Kidney capillary endothelial cell (primary cell): ENCODE data around the gene SVIL.
A peak's percentile ranks its signal among the peaks of the same experiment; 100 is the strongest.

Source experiments
- DNase-seq: peaks from one replicate; pipeline ENCODE4 v3.0.0-alpha.2; 2018; ENCODE audit warnings: low spot score

The SVIL gene

GRCh38 chr10:29415876-29416275 is 218.9 kb downstream of the SVIL start:
- DNase-seq: no peak

DNA sequence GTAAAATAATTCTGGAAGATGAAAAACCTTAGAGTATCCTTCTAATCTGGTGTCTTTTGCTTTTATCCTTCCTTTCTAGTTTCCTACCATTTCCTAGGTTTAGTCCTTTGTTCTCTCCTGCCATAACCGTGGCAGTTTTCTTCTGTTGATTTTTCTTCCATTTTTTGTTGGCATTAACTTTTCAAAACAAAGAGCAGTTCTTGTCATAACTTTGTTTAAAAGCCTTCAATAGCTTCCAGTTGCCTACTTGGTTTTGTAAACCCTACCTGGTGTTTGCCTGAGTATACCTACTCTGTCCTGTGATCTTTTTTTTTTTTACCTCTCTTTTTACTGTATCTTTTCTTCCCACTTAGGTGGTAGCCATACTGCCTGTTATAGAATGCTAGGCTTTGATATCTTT is 220.3 kb downstream of the SVIL start:
- no peak for DNase-seq

GRCh38 chr10:29412485-29412884 is 222.3 kb downstream of the SVIL start:
- DNase-seq: no peak

- no peak for DNase-seq
Measured at GRCh38 chr10:29411666-29412315, 223.0 kb downstream of the SVIL start.

GRCh38 chr10:29409241-29410054 is 225.3 kb downstream of the SVIL start:
- peak; percentile 66 for DNase-seq

- DNase-seq: no peak
Measured at GRCh38 chr10:29408847-29409240, 225.9 kb downstream of the SVIL start.
